GM12878 (cell line): ENCODE data around the gene SRMS. TPM values are rescaled to one million over a fixed set of nuclear protein-coding genes. Genes with fewer than 3 reads are reported as not detected.
"Not testable (repeated sequence)": the region's sequence is repeated elsewhere in the genome, so short reads cannot be mapped to it uniquely, and the experiment has no call there.

Source experiments
- ATAC-seq: fragments of 200-7000 bp; cut with Tn5 transposase; 3 replicates; pipeline ENCODE4 v1.9.1; 2020; ENCODE audit warnings: mild to moderate bottlenecking, moderate library complexity
- BruUV-seq: library from RNA; stranded (reverse); fragments of 400-500 nt; replicated peaks from 2 replicates; lab custom pipeline; 2021; lab: Mats Ljungman, UMichigan
- CTCF ChIA-PET: fragments of 300-600 bp; sonication (Branson Sonifier 250); formaldehyde crosslinking; extraction: SDS; loops from one replicate; lab custom pipeline; 2021; ENCODE audit warnings: inconsistent platforms; lab: Yijun Ruan, JAX
- POLR2A ChIA-PET: fragments of 350-600 bp; formaldehyde crosslinking; extraction: SDS; loops from one replicate; lab custom pipeline; 2021; ENCODE audit warnings: inconsistent platforms; lab: Charles Lee
- RAD21 ChIA-PET: fragments of 300-600 bp; sonication (Branson Sonifier 250); formaldehyde crosslinking; loops from one replicate; lab custom pipeline; 2023; ENCODE audit warnings: antibody characterized with exemption; ENCODE audit not compliant: unreplicated experiment; lab: Charles Lee
- SMC1A ChIA-PET: fragments of 300-600 bp; sonication (Branson Sonifier 250); formaldehyde crosslinking; loops from one replicate; lab custom pipeline; 2023; ENCODE audit not compliant: unreplicated experiment, uncharacterized antibody; lab: Charles Lee
- DNase-seq: peaks from one replicate; pipeline ENCODE4 v3.0.0-alpha.2; 2011; ENCODE audit warnings: low read depth, low spot score
- FAIRE-seq: peaks from 3 replicates; lab custom pipeline; 2011; peaks lifted over from hg19 to GRCh38; lab: Jason Lieb, UNC
- H2AFZ ChIP-seq: 2 replicates; pipeline ENCODE4 v1.6.0; 2011; ENCODE audit warnings: low read depth, low read length, control low read depth; ENCODE audit not compliant: control insufficient read depth
- H3K27ac ChIP-seq: 2 replicates; pipeline ENCODE4 v1.5.1; 2011; ENCODE audit warnings: control low read depth; ENCODE audit not compliant: control insufficient read depth, insufficient read depth
- H3K27me3 ChIP-seq, 2 experiments: replicated peaks in 1 of 2; 2 replicates each; pipeline versions ENCODE4 v1.6.0 to v1.6.1; 2011; ENCODE audit warnings: low read length in 1 of 2; ENCODE audit not compliant: control insufficient read depth in 2 of 2, insufficient read depth in 2 of 2
- H3K36me3 ChIP-seq, 2 experiments: 2 replicates each; pipeline ENCODE4 v1.5.1; 2011; ENCODE audit warnings: low read length in 1 of 2; ENCODE audit not compliant: control insufficient read depth in 2 of 2, insufficient read depth in 2 of 2
- H3K4me1 ChIP-seq: 2 replicates; pipeline ENCODE4 v1.6.1; 2011; ENCODE audit warnings: mild to moderate bottlenecking, low read length, moderate library complexity, mixed read lengths; ENCODE audit not compliant: control insufficient read depth, insufficient read depth
- H3K4me2 ChIP-seq: 2 replicates; pipeline ENCODE4 v1.6.0; 2011; ENCODE audit warnings: control low read depth; ENCODE audit not compliant: control insufficient read depth, insufficient read depth
- H3K4me3 ChIP-seq: fragments of 200-600 bp; sonication (generic); 2 replicates; pipeline ENCODE4 v1.5.1; 2016
- H3K79me2 ChIP-seq: 2 replicates; pipeline ENCODE4 v1.6.0; 2011; ENCODE audit warnings: low read length; ENCODE audit not compliant: control insufficient read depth, insufficient read depth
- H3K9ac ChIP-seq: 2 replicates; pipeline ENCODE4 v1.8.0; 2011; ENCODE audit warnings: low read length, control low read depth, mixed read lengths; ENCODE audit not compliant: control insufficient read depth, insufficient read depth
- H3K9me3 ChIP-seq: replicated peaks from 3 replicates; pipeline ENCODE4 v1.5.1; 2011; ENCODE audit warnings: mild to moderate bottlenecking, low read length; ENCODE audit not compliant: control insufficient read depth, insufficient read depth
- H4K20me1 ChIP-seq: 2 replicates; pipeline ENCODE4 v1.6.0; 2011; ENCODE audit not compliant: control insufficient read depth, insufficient read depth
- CUX1 ChIP-seq: IDR thresholded peaks from 2 replicates; pipeline ENCODE4 v1.6.1; 2012; ENCODE audit warnings: improper control_type of control experiment, low read depth, low read length; ENCODE audit not compliant: insufficient replicate concordance
- EGR1 ChIP-seq, 2 experiments: IDR thresholded peaks; 1 replicate in 1 of 2; 2 replicates in 1 of 2; pipeline ENCODE4 v1.6.1; 2011 to 2012; ENCODE audit warnings: low read depth in 2 of 2, low read length in 2 of 2, borderline replicate concordance in 1 of 2, mild to moderate bottlenecking in 1 of 2, moderate library complexity in 1 of 2
- HDGF ChIP-seq: fragments of 450-650 bp; IDR thresholded peaks from 2 replicates; pipeline ENCODE4 v1.6.1; 2016; ENCODE audit warnings: antibody characterized with exemption
- POLR2A ChIP-seq: IDR thresholded peaks from 2 replicates; pipeline ENCODE4 v1.6.1; 2011; ENCODE audit warnings: low read depth, mild to moderate bottlenecking, low read length
- ZBTB33 ChIP-seq: fragments of 450-650 bp; IDR thresholded peaks from 2 replicates; pipeline ENCODE4 v1.6.1; 2017; ENCODE audit warnings: mild to moderate bottlenecking
- WGBS: methylation state at CpG from one replicate; pipeline ENCODE4 v1.1.6; 2016; ENCODE audit warnings: low lambda C conversion rate; ENCODE audit not compliant: insufficient replicate concordance, insufficient coverage; ENCODE audit errors: missing lambda C conversion rate; 5-methylcytosine and 5-hydroxymethylcytosine counted together
- in situ Hi-C: fragments of 300-500 bp; cut with MboI; formaldehyde crosslinking; loops from 9 replicates; pipeline ENCODE4 v1.14.3; 2018; ENCODE audit warnings: mixed read lengths
- intact Hi-C: fragments of 100-400 bp; cut with micrococcal nuclease; formaldehyde crosslinking; loops from one replicate; pipeline ENCODE4 v1.14.2; 2022; ENCODE audit not compliant: unreplicated experiment
- polyA plus RNA-seq, 11 experiments: library from polyadenylated mRNA; depleted of rRNA in 4 of 11; unstranded in 6 of 11; stranded (reverse) in 5 of 11; fragments of >200 nt; fragmentation: Nextera tagmentation in 4 of 11; fragmentation: Illumina TruSeq in 1 of 11; extraction: Ambion mirVana in 4 of 11; extraction: Trizol in 1 of 11; gene quantifications; 1 replicate in 1 of 11; 2 replicates in 10 of 11; pipeline versions ENCODE4 v1.2.1 to v1.2.3, GENCODE V29; 2011 to 2016; ENCODE audit warnings: inconsistent platforms in 2 of 11, missing spikeins in 2 of 11, low read depth in 1 of 11
- total RNA-seq, 4 experiments: library from RNA; depleted of rRNA in 3 of 4; stranded (reverse); fragments of >200 nt in 3 of 4; fragmentation: Illumina TruSeq in 1 of 4; extraction: Trizol in 1 of 4; gene quantifications; 2 replicates each; pipeline versions ENCODE4 v1.2.1 to v1.2.3, GENCODE V29; 2013 to 2021

SRMS gene
- total and polyA plus RNA-seq, 10 of the 15 experiments (the other 5 are each of a cell fraction or from before 2014, with no cell fraction given): not detected

DNA sequence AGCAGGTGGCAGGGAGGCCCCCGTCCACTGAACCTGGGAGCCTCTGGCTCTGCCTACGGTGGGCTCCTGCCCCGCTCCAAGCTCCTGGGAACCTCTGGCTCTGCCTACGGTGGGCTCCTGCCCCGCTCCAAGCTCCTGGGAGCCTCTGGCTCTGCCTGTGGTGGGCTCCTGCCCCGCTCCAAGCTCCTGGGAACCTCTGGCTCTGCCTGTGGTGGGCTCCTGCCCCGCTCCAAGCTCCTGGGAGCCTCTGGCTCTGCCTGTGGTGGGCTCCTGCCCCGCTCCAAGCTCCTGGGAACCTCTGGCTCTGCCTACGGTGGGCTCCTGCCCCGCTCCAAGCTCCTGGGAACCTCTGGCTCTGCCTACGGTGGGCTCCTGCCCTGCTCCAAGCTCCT lies 23.5 kb upstream of the SRMS start:
- DNase-seq, H3K4me2 ChIP-seq, BruUV-seq, H3K36me3 ChIP-seq, H3K4me3 ChIP-seq, H3K27ac ChIP-seq, ATAC-seq, H3K9me3 ChIP-seq, FAIRE-seq, in situ Hi-C loops, H2AFZ ChIP-seq, H3K9ac ChIP-seq, RAD21 ChIA-PET, CTCF ChIA-PET, SMC1A ChIA-PET, POLR2A ChIA-PET, intact Hi-C loops, H3K79me2 ChIP-seq, H3K27me3 ChIP-seq, H4K20me1 ChIP-seq: not testable (repeated sequence)
- WGBS: 53% methylated on average over 11 of the region's 11 CpGs
- H3K4me1 ChIP-seq: peaks cover 34% of the 10 kb centered on the region

GRCh38 chr20:63570281-63571086 lies 22.9 kb upstream of the SRMS start:
- WGBS: 95% methylated on average over 24 of the region's 28 CpGs
- CTCF ChIA-PET: no interaction called here

More at GRCh38 chr20:63570281-63571086, 22.9 kb upstream of the SRMS start:
- Histone ChIP-seq H3K27me3 (no peaks in the 10 kb centered on the region), H3K9ac (no peak overlapping the region), H3K4me1 (peaks cover 34% of the 10 kb centered on the region), H3K27ac (no peak overlapping the region), H3K36me3 (no peaks in the 10 kb centered on the region), H3K79me2 (peaks cover 3% of the 10 kb centered on the region; the same call in 1 of the 2 replicates), H3K4me2 (no peak overlapping the region), H3K4me3 (no peak overlapping the region), H2AFZ (no peak overlapping the region), H4K20me1 (no peaks in the 10 kb centered on the region), H3K9me3 (no peaks in the 10 kb centered on the region; the same call in 2 of the 3 replicates)
- ATAC-seq (no peak), DNase-seq (no peak), FAIRE-seq (no peak)
- BruUV-seq: no TSS peak
- ChIA-PET POLR2A (interaction anchor here (0.6 kb wide), 2 partner anchors 15 to 297 kb away, joined by 3 read pairs; no protein-coding TSS in a partner anchor), SMC1A (no interaction called here), RAD21 (no interaction called here)
- in situ Hi-C loops: no loop called here
- intact Hi-C loops: no loop called here
- TF ChIP-seq POLR2A (peak; percentile 21; the same call in 1 of the 2 replicates), HDGF (no peak), EGR1 (IDR thresholded peaks at IDR 0.05; ENCODE audit: borderline replicate concordance in 1 of 2, low read depth in 2 of 2, low read length in 2 of 2) (no peak), CUX1 (no peak), ZBTB33 (no peak)
